ENCODE data around the gene GLRA1.
A peak's percentile ranks its signal among the peaks of the same experiment; 100 is the strongest.

The GLRA1 gene

GRCh38 chr5:151880324-151880723, 44.3 kb downstream of the GLRA1 start:
- no peak for DNase-seq (ENCODE audit: extremely low read depth, low read depth)
- TF ChIP-seq, protein P1, sequence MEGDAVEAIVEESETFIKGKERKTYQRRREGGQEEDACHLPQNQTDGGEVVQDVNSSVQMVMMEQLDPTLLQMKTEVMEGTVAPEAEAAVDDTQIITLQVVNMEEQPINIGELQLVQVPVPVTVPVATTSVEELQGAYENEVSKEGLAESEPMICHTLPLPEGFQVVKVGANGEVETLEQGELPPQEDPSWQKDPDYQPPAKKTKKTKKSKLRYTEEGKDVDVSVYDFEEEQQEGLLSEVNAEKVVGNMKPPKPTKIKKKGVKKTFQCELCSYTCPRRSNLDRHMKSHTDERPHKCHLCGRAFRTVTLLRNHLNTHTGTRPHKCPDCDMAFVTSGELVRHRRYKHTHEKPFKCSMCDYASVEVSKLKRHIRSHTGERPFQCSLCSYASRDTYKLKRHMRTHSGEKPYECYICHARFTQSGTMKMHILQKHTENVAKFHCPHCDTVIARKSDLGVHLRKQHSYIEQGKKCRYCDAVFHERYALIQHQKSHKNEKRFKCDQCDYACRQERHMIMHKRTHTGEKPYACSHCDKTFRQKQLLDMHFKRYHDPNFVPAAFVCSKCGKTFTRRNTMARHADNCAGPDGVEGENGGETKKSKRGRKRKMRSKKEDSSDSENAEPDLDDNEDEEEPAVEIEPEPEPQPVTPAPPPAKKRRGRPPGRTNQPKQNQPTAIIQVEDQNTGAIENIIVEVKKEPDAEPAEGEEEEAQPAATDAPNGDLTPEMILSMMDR (IDR thresholded peaks at IDR 0.05; ENCODE audit: low read depth, low read length, missing control alignments): no peak
- H3K4me3 ChIP-seq (replicated peaks; ENCODE audit: low read depth, low read length): no peak overlapping the region

DNA sequence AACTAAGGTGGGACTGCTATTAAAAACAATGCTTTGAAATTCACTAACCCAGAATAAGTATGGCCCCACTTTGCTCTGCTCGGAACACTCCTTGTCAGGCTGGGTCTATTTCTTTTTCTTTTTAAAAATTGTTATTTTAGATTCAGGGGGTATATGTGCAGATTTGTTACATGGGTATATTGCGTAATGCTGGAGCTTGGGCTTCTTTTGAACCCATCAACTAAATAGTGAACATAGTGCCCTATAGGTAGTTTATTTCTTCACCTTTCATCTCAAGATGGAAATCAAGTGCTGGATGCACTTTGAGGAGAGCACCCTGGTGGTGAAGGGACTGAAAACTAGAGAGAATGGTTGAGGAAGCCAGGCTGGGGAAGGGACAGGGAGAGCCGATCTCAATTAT, 51.0 kb downstream of the GLRA1 start:
- TF ChIP-seq, protein P1 (IDR thresholded peaks at IDR 0.05; ENCODE audit: low read depth, low read length, missing control alignments): no peak

DNA sequence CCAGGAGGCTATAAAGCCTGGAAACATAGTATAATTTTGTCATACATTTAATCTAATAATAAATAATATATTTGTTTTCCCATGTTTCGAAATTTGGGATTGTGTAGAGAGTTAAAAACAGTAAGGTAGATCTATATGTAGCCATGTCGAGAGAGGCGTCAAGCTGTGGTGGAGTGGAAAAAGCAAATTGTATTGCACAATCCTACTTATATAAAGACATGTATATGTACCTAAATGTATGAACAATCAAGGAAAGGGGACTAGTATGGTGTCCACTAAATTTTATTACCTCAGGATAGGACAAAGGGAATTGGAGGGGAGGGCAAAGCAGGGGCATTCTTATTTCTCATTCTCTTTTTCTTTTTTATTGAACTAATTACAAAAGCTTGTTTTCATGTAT, 52.0 kb downstream of the GLRA1 start:
- H3K4me3 ChIP-seq (replicated peaks; ENCODE audit: low read depth, low read length): no peak overlapping the region
- DNase-seq (ENCODE audit: extremely low read depth, low read depth): no peak
- TF ChIP-seq, protein P1 (IDR thresholded peaks at IDR 0.05; ENCODE audit: low read depth, low read length, missing control alignments): no peak

More for the DNA sequence above, 51.0 kb downstream of the GLRA1 start:
- DNase-seq (ENCODE audit: extremely low read depth, low read depth): no peak
- H3K4me3 ChIP-seq (replicated peaks; ENCODE audit: low read depth, low read length): no peak overlapping the region

- TF ChIP-seq, protein P1 (IDR thresholded peaks at IDR 0.05; ENCODE audit: low read depth, low read length, missing control alignments): no peak
- no peak overlapping the region for H3K4me3 ChIP-seq (replicated peaks; ENCODE audit: low read depth, low read length)
- peak; percentile 27 for DNase-seq (ENCODE audit: extremely low read depth, low read depth)
Measured at GRCh38 chr5:151870820-151871219, 53.8 kb downstream of the GLRA1 start.

- no peak for DNase-seq (ENCODE audit: extremely low read depth, low read depth)
- TF ChIP-seq, protein P1 (IDR thresholded peaks at IDR 0.05; ENCODE audit: low read depth, low read length, missing control alignments): no peak
- H3K4me3 ChIP-seq (replicated peaks; ENCODE audit: low read depth, low read length): no peak overlapping the region
Measured at GRCh38 chr5:151870271-151870670, 54.4 kb downstream of the GLRA1 start.

DNA sequence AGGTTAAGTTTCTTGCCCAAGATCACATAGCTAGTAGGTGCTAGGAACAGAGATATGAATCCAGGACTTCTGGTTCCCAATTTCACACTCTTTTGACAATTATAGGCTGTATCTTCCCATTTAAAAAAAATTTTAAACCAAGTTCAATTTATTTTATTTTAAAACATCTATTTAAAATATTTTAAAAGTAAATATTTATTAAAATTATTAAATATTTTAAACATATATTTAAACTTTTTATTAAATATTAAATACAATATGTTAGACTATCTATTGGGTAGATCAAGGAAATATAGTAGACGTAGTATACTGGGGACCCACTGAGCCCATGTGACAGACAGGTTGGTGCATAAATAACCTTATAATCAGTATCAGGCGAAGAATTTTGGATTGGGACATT, 54.8 kb downstream of the GLRA1 start:
- no peak overlapping the region for H3K4me3 ChIP-seq (replicated peaks; ENCODE audit: low read depth, low read length)
- TF ChIP-seq, protein P1 (IDR thresholded peaks at IDR 0.05; ENCODE audit: low read depth, low read length, missing control alignments): no peak
- no peak for DNase-seq (ENCODE audit: extremely low read depth, low read depth)

GRCh38 chr5:151868451-151868850, 56.2 kb downstream of the GLRA1 start:
- no peak for DNase-seq (ENCODE audit: extremely low read depth, low read depth)
- TF ChIP-seq, protein P1 (IDR thresholded peaks at IDR 0.05; ENCODE audit: low read depth, low read length, missing control alignments): no peak
- no peak overlapping the region for H3K4me3 ChIP-seq (replicated peaks; ENCODE audit: low read depth, low read length)

Measured in HFF-Myc (cell line).